ENCODE measurements around the gene ZNF768. TPM values are rescaled to one million over a fixed set of nuclear protein-coding genes. Genes with fewer than 3 reads are reported as not detected.
A peak's percentile ranks its signal among the peaks of the same experiment; 100 is the strongest.

The ZNF768 gene
- total RNA-seq (37.6 and 44.1 TPM in 2 replicates), polyA plus RNA-seq (19.9 and 25.2 TPM in 2 replicates)

DNA sequence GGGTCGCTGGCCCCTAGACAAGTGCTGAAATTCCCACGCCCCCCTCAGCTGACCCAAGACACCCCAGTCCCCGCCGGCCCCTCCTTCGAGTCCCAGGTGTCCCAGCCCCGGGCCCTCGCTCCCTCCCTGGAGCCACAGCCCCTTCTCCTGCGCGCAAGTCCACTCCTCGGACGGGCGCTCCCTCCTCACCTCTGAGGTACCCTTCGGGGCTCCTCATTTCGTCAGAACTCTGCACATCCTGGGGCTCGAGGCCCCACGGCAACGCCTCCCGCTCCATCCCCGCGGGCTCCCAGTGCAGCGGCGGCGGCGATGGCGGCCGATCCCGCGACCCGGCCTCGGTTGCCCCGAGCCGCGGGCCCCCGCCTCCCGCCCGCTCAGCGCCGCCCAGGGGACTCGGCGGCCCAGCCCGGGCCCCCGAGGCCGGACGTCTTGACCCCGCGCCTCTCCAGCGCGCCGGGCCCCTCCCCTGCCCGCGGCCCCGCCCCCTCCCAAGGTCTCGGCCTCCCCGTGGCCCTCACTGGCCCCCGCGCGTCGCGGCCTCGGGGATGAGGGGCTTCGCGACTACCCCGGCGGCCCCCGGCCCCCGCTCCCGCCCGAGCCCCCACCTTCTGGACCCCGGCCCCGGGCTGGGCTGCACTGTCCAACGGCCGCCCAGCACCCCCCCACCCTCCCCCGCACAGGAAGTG lies at the start of gene ZNF768:
Gene ZNF768 (minus strand): TSS at position 430 of the 686 bp plus-strand sequence. CDS start 153 bp downstream, at position 277.
- H3K27me3 ChIP-seq, result no peaks in the 10 kb centered on the region
- H4K20me1 ChIP-seq (ENCODE audit: insufficient read depth, poor library complexity, severe bottlenecking), result no peaks in the 10 kb centered on the region
- H3K36me3 ChIP-seq (replicated peaks; ENCODE audit: insufficient read depth, low read depth), result no peaks in the 10 kb centered on the region
- H3K9me3 ChIP-seq (ENCODE audit: low read depth), result no peaks in the 10 kb centered on the region
- peaks cover 4% of the 10 kb centered on the region for H3K79me2 ChIP-seq
- peaks cover 14% of the 10 kb centered on the region for H3K4me1 ChIP-seq (ENCODE audit: insufficient read depth)
- H3K9me2 ChIP-seq (replicated peaks; ENCODE audit: insufficient read depth), result no peaks in the 10 kb centered on the region
- H3K4me2 ChIP-seq, result peak within 1 kb of the TSS; percentile 86
- H2AFZ ChIP-seq, result peak within 1 kb of the TSS; percentile 89
- TF ChIP-seq, protein P1, sequence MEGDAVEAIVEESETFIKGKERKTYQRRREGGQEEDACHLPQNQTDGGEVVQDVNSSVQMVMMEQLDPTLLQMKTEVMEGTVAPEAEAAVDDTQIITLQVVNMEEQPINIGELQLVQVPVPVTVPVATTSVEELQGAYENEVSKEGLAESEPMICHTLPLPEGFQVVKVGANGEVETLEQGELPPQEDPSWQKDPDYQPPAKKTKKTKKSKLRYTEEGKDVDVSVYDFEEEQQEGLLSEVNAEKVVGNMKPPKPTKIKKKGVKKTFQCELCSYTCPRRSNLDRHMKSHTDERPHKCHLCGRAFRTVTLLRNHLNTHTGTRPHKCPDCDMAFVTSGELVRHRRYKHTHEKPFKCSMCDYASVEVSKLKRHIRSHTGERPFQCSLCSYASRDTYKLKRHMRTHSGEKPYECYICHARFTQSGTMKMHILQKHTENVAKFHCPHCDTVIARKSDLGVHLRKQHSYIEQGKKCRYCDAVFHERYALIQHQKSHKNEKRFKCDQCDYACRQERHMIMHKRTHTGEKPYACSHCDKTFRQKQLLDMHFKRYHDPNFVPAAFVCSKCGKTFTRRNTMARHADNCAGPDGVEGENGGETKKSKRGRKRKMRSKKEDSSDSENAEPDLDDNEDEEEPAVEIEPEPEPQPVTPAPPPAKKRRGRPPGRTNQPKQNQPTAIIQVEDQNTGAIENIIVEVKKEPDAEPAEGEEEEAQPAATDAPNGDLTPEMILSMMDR (IDR thresholded peaks at IDR 0.05; ENCODE audit: poor library complexity), result no peak
- TF ChIP-seq EZH2phosphoT487 (IDR thresholded peaks at IDR 0.05; ENCODE audit: low read depth, severe bottlenecking, unreplicated experiment), result no peak
- no peak for TF ChIP-seq EZH2 (IDR thresholded peaks at IDR 0.05; ENCODE audit: borderline replicate concordance)
- 4% methylated on average over 20 of the region's 73 CpGs for WGBS (ENCODE audit: low lambda C conversion rate, missing lambda C conversion rate)
- H3K27ac ChIP-seq, result peak within 1 kb of the TSS; percentile 100
- peak; percentile 81 for DNase-seq (ENCODE audit: low spot score)
- H3K4me3 ChIP-seq, result peak within 1 kb of the TSS; percentile 74

DNA sequence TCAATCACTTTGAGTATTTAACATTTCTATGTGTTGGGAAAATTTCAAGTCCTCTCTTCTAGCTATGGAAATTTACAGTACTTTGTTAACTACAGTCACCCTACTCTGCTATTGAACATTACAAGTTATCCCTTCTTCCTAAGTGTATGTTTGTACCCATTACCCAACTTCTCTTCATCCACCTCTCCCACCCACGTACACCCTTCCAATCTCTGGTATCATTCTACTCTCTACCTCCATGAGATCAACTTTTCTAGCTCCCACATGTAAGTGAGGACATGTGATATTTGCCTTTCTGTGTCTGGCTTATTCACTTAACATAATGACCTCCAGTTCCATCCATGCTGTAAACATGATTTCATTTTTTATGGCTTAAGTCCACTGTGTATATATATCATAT lies 48.3 kb upstream of the ZNF768 start:
- Histone ChIP-seq H3K79me2 (peaks cover 8% of the 10 kb centered on the region), H3K27ac (no peak overlapping the region), H3K36me3 (replicated peaks; ENCODE audit: insufficient read depth, low read depth) (peaks cover 4% of the 10 kb centered on the region), H3K4me1 (ENCODE audit: insufficient read depth) (peaks cover 11% of the 10 kb centered on the region), H4K20me1 (ENCODE audit: insufficient read depth, poor library complexity, severe bottlenecking) (no peaks in the 10 kb centered on the region), H3K4me3 (no peak overlapping the region), H3K9me3 (ENCODE audit: low read depth) (no peaks in the 10 kb centered on the region), H3K9me2 (replicated peaks; ENCODE audit: insufficient read depth) (no peaks in the 10 kb centered on the region), H2AFZ (no peak overlapping the region), H3K4me2 (no peak overlapping the region), H3K27me3 (no peaks in the 10 kb centered on the region)
- 83% methylated on average over 1 of the region's 1 CpG for WGBS (ENCODE audit: low lambda C conversion rate, missing lambda C conversion rate)
- TF ChIP-seq, protein P1 (IDR thresholded peaks at IDR 0.05; ENCODE audit: poor library complexity), result no peak
- TF ChIP-seq EZH2 (IDR thresholded peaks at IDR 0.05; ENCODE audit: borderline replicate concordance), result no peak
- TF ChIP-seq EZH2phosphoT487 (IDR thresholded peaks at IDR 0.05; ENCODE audit: low read depth, severe bottlenecking, unreplicated experiment), result no peak
- no peak for DNase-seq (ENCODE audit: low spot score)

DNA sequence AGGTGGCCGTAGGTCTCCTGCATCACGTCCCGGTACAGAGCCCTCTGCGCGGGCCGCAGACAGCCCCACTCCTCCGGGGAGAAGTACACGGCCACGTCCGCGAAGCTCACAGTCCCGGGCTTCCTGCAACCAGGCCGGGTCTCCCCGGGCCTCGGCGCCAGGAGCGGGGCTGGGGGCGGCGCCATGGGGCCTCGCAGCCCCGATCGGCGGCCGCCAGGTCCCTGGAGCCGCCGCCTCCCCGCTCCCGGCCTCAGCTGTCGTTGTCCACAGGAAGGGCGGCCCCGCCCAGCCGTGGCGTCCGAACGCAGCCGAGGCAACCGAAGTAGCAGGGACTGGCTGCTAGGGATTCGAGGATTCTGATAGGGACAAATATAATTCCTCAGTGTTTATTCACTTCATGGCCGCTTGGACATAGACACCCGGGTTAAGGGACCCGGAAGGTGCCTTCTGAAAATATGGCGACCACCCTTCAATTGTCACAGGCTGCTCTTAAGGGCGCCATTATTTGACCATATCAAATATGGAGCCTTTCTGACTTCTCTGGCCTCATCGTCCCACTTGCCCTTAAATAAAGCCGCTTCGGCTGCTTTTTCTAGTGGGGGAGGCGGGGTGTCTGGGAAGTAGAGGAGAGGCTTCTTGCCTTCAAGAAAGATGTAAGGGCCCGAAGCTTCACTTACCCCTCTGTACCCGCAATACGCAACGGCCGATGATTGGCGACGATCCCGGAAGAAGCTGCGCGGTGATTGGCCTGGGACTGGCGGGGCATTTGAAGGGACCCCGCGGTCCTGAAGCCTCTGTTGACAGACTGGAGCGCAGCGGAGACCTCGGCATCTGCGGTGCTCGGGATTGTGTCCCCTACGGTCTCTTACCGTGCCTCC lies 45.3 kb upstream of the ZNF768 start, which contains the start of gene ZNF688:
Gene ZNF688 (minus strand): TSS at position 270 of the 878 bp plus-strand sequence. CDS start 85 bp downstream, at position 185.
- Histone ChIP-seq H4K20me1 (ENCODE audit: insufficient read depth, poor library complexity, severe bottlenecking) (no peaks in the 10 kb centered on the region), H3K79me2 (peaks cover 11% of the 10 kb centered on the region), H3K9me2 (replicated peaks; ENCODE audit: insufficient read depth) (no peaks in the 10 kb centered on the region), H2AFZ (peak within 1 kb of the TSS; percentile 20), H3K4me2 (peak within 1 kb of the TSS; percentile 93), H3K27me3 (no peaks in the 10 kb centered on the region), H3K4me1 (ENCODE audit: insufficient read depth) (peaks cover 11% of the 10 kb centered on the region), H3K9me3 (ENCODE audit: low read depth) (no peaks in the 10 kb centered on the region), H3K27ac (peak within 1 kb of the TSS; percentile 90), H3K4me3 (peak within 1 kb of the TSS; percentile 7), H3K36me3 (replicated peaks; ENCODE audit: insufficient read depth, low read depth) (no peaks in the 10 kb centered on the region)
- DNase-seq (ENCODE audit: low spot score), result peak; percentile 95
- TF ChIP-seq, protein P1 (IDR thresholded peaks at IDR 0.05; ENCODE audit: poor library complexity), result no peak
- TF ChIP-seq EZH2 (IDR thresholded peaks at IDR 0.05; ENCODE audit: borderline replicate concordance), result no peak
- TF ChIP-seq EZH2phosphoT487 (IDR thresholded peaks at IDR 0.05; ENCODE audit: low read depth, severe bottlenecking, unreplicated experiment), result no peak
- WGBS (ENCODE audit: low lambda C conversion rate, missing lambda C conversion rate), result 1% methylated on average over 58 of the region's 67 CpGs

All from hepatocyte (in vitro differentiated cells).